ENCODE data around the gene DDO. TPM values are rescaled to one million over a fixed set of nuclear protein-coding genes. Genes with fewer than 3 reads are reported as not detected.
"Not testable (repeated sequence)": the region's sequence is repeated elsewhere in the genome, so short reads cannot be mapped to it uniquely, and the experiment has no call there.

Gene DDO
- total RNA-seq, 1 donor: 4.6 TPM

DNA sequence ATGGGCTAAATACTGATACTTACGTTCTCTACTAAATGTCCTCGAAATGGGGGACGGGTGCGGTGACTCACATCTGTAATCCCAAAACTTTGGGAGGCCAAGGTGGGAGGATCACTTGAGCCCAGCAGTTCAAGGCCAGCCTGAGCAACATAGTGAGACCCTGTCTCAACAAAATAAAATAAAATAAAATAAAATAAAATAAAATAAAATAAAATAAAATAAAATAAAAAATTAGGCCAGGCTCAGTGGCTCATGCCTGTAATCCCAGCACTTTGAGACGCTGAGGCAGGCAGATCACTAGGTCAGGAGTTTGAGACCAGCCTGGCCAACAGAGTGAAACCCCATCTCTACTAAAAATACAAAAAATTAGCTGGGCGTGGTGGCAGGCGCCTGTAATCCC lies 64.8 kb downstream of the DDO start:
- DNase-seq (ENCODE audit: low read depth in 2 of 3, low spot score in 2 of 3): not testable (repeated sequence)

- no peak for DNase-seq (ENCODE audit: low read depth in 2 of 3, low spot score in 2 of 3)
Measured at GRCh38 chr6:110348961-110349690, 66.2 kb downstream of the DDO start.

- DNase-seq (ENCODE audit: low read depth in 2 of 3, low spot score in 2 of 3): peak in 1 of 3 donors; percentile 23
Measured at GRCh38 chr6:110345025-110345424, 70.3 kb downstream of the DDO start.

DNA sequence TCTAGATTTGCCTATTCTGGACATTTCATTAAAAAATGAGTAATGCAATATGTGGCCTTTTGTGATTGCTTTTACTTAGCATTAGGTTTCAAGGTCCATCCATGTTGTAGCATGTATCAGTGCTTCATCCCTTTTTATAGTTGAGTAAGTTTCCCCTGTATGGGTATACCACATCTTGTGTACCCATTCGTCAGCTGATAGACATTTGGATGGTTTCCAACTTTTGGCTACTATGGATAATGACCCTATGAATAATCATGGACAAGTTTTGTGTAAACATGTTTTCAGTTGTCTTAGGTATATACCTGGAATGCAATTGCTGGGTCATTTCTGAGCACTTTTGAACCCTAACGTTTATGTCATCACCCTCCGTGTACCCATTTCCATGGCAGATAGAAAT lies 72.6 kb downstream of the DDO start:
- no peak for DNase-seq (ENCODE audit: low read depth in 2 of 3, low spot score in 2 of 3)

Other genes starting within 250 kb of the DDO start
- 12.7 TPM for gene WASF1, start 235.9 kb downstream of the DDO start, total RNA-seq
- 15.9 TPM for gene CDC40, start 235.1 kb downstream of the DDO start, total RNA-seq
- 3.0 TPM for gene METTL24, start 57.2 kb downstream of the DDO start, total RNA-seq
- gene SLC22A16, start 61.0 kb upstream of the DDO start, total RNA-seq: 25.6 TPM